ENCODE data around the gene TMX2. TPM values are rescaled to one million over a fixed set of nuclear protein-coding genes. Genes with fewer than 3 reads are reported as not detected.

The TMX2 gene
- total and polyA plus RNA-seq, 2 experiments from 2014 or later: 104 to 129 TPM

DNA sequence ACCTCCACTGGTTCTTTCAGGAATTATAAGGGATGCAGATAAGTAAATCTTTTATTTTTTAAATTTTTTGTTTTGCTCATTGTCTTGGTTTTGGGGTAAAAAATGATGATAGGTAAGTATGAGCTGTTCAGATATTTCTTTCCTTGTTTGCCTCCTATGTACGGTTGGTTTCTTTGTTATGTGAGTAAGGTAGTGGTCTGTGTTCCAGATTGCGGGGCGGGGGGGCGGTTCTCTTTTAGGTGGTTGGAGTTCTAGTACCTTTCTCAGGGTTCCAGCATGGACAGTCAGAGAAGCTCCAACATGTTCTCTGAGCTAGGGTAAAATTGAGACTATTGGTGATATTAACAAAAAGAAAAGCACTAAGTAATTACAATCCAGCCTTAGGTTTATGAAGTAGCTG, 51.6 kb downstream of the TMX2 start:
- peak overlapping the region; percentile 96 for H3K27ac ChIP-seq
- no peaks in the 10 kb centered on the region for H3K9me3 ChIP-seq (ENCODE audit: low read depth)
- H3K4me1 ChIP-seq (ENCODE audit: insufficient read depth): peaks cover 20% of the 10 kb centered on the region
- no peak for DNase-seq (ENCODE audit: low spot score)
- WGBS (ENCODE audit: low lambda C conversion rate, missing lambda C conversion rate): 18% methylated on average over 4 of the region's 4 CpGs
- H3K4me3 ChIP-seq: peak overlapping the region; percentile 58
- TF ChIP-seq EZH2phosphoT487 (IDR thresholded peaks at IDR 0.05; ENCODE audit: low read depth, severe bottlenecking, unreplicated experiment) (no peak), EZH2 (IDR thresholded peaks at IDR 0.05; ENCODE audit: borderline replicate concordance) (no peak)
- TF ChIP-seq, protein P1, sequence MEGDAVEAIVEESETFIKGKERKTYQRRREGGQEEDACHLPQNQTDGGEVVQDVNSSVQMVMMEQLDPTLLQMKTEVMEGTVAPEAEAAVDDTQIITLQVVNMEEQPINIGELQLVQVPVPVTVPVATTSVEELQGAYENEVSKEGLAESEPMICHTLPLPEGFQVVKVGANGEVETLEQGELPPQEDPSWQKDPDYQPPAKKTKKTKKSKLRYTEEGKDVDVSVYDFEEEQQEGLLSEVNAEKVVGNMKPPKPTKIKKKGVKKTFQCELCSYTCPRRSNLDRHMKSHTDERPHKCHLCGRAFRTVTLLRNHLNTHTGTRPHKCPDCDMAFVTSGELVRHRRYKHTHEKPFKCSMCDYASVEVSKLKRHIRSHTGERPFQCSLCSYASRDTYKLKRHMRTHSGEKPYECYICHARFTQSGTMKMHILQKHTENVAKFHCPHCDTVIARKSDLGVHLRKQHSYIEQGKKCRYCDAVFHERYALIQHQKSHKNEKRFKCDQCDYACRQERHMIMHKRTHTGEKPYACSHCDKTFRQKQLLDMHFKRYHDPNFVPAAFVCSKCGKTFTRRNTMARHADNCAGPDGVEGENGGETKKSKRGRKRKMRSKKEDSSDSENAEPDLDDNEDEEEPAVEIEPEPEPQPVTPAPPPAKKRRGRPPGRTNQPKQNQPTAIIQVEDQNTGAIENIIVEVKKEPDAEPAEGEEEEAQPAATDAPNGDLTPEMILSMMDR (IDR thresholded peaks at IDR 0.05; ENCODE audit: poor library complexity): no peak
- no peaks in the 10 kb centered on the region for H3K36me3 ChIP-seq (replicated peaks; ENCODE audit: insufficient read depth, low read depth)
- H2AFZ ChIP-seq: no peak overlapping the region
- H3K4me2 ChIP-seq: peak overlapping the region; percentile 83
- no peaks in the 10 kb centered on the region for H3K9me2 ChIP-seq (replicated peaks; ENCODE audit: insufficient read depth)
- H3K27me3 ChIP-seq: no peaks in the 10 kb centered on the region
- H3K79me2 ChIP-seq: peaks cover 74% of the 10 kb centered on the region
- H4K20me1 ChIP-seq (ENCODE audit: insufficient read depth, poor library complexity, severe bottlenecking): peaks cover 56% of the 10 kb centered on the region

DNA sequence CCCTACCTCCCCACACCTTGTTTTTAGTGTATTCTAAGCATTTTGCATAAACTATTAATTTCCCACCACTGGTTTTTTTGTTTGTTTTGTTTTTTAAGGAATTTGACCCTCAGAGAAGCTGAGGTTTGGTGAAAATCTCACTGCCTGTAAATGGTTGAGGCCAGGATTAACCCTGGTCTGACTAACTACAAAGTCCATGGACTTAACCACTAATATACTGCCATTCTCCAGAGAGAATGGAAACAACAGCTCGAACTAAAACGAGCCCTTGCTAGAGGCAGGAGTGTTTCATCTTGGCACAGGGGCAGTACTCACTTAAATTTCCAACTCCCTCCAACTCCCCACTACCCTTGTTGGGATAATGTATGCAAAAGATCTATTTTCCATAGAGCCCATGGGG, 52.2 kb downstream of the TMX2 start:
- Histone ChIP-seq H2AFZ (no peak overlapping the region), H3K9me3 (ENCODE audit: low read depth) (no peaks in the 10 kb centered on the region), H3K36me3 (replicated peaks; ENCODE audit: insufficient read depth, low read depth) (no peaks in the 10 kb centered on the region), H3K27ac (peak overlapping the region; percentile 96), H3K4me3 (peak overlapping the region; percentile 58), H4K20me1 (ENCODE audit: insufficient read depth, poor library complexity, severe bottlenecking) (peaks cover 61% of the 10 kb centered on the region), H3K9me2 (replicated peaks; ENCODE audit: insufficient read depth) (no peaks in the 10 kb centered on the region), H3K79me2 (peaks cover 79% of the 10 kb centered on the region), H3K4me1 (ENCODE audit: insufficient read depth) (peaks cover 20% of the 10 kb centered on the region), H3K4me2 (peak overlapping the region; percentile 83), H3K27me3 (no peaks in the 10 kb centered on the region)
- no peak for DNase-seq (ENCODE audit: low spot score)
- TF ChIP-seq EZH2 (IDR thresholded peaks at IDR 0.05; ENCODE audit: borderline replicate concordance): no peak
- TF ChIP-seq, protein P1 (IDR thresholded peaks at IDR 0.05; ENCODE audit: poor library complexity): no peak
- TF ChIP-seq EZH2phosphoT487 (IDR thresholded peaks at IDR 0.05; ENCODE audit: low read depth, severe bottlenecking, unreplicated experiment): no peak
- 7% methylated on average over 2 of the region's 2 CpGs for WGBS (ENCODE audit: low lambda C conversion rate, missing lambda C conversion rate)

DNA sequence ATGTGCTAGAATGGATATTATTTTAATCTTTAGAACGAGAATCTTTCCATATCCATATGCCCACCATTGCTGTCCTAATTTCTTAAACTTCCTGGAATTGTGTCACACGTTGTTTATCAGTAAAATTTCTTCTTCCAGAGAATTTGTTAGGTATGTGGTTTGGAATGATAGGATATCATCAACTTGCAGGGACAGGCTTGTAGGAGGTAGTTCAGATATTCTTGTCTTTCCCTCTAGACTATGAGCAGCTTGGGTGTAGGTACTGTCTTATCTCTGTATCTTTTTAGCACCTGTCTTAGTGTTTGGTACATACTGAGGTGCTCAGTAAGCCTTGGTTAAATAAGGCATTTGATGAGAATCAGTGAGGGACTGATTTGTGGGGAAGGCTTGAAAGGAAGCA, 52.6 kb downstream of the TMX2 start:
- H2AFZ ChIP-seq: no peak overlapping the region
- H3K4me1 ChIP-seq (ENCODE audit: insufficient read depth): peaks cover 20% of the 10 kb centered on the region
- peak overlapping the region; percentile 83 for H3K4me2 ChIP-seq
- H3K36me3 ChIP-seq (replicated peaks; ENCODE audit: insufficient read depth, low read depth): no peaks in the 10 kb centered on the region
- H3K9me2 ChIP-seq (replicated peaks; ENCODE audit: insufficient read depth): no peaks in the 10 kb centered on the region
- H3K79me2 ChIP-seq: peaks cover 83% of the 10 kb centered on the region
- no peak for DNase-seq (ENCODE audit: low spot score)
- H3K4me3 ChIP-seq: peak overlapping the region; percentile 58
- WGBS (ENCODE audit: low lambda C conversion rate, missing lambda C conversion rate): 37% methylated on average over 2 of the region's 2 CpGs
- peak overlapping the region; percentile 96 for H3K27ac ChIP-seq
- TF ChIP-seq EZH2phosphoT487 (IDR thresholded peaks at IDR 0.05; ENCODE audit: low read depth, severe bottlenecking, unreplicated experiment) (no peak), EZH2 (IDR thresholded peaks at IDR 0.05; ENCODE audit: borderline replicate concordance) (no peak)
- TF ChIP-seq, protein P1 (IDR thresholded peaks at IDR 0.05; ENCODE audit: poor library complexity): no peak
- H4K20me1 ChIP-seq (ENCODE audit: insufficient read depth, poor library complexity, severe bottlenecking): peaks cover 65% of the 10 kb centered on the region
- H3K27me3 ChIP-seq: no peaks in the 10 kb centered on the region
- H3K9me3 ChIP-seq (ENCODE audit: low read depth): no peaks in the 10 kb centered on the region

DNA sequence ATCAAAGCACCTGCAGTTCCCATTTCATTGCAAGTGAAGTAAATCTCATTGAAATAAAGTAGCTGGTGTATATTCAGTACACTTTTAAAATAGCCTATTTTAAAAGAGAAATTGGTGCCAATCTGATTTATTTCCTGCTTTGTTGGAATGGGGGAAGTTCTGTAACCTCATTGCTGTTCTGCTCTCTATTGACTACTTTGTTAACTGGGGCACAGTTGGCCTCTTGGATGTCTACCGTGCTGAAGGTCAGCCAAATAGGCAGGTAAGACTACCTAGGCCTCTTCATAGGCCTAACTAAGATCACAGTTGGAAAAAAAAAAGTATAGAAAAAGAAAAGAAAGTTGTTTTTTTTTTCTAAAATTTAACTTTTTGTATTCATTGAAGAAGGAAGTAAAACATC, 58.4 kb downstream of the TMX2 start:
- peaks cover 19% of the 10 kb centered on the region for H3K4me1 ChIP-seq (ENCODE audit: insufficient read depth)
- no peak overlapping the region for H2AFZ ChIP-seq
- H3K4me2 ChIP-seq: no peak overlapping the region
- no peaks in the 10 kb centered on the region for H3K9me3 ChIP-seq (ENCODE audit: low read depth)
- peaks cover 98% of the 10 kb centered on the region for H3K79me2 ChIP-seq
- peaks cover 95% of the 10 kb centered on the region for H4K20me1 ChIP-seq (ENCODE audit: insufficient read depth, poor library complexity, severe bottlenecking)
- no peak for DNase-seq (ENCODE audit: low spot score)
- 67% methylated on average over 1 of the region's 1 CpG for WGBS (ENCODE audit: low lambda C conversion rate, missing lambda C conversion rate)
- TF ChIP-seq EZH2phosphoT487 (IDR thresholded peaks at IDR 0.05; ENCODE audit: low read depth, severe bottlenecking, unreplicated experiment) (no peak), EZH2 (IDR thresholded peaks at IDR 0.05; ENCODE audit: borderline replicate concordance) (no peak)
- TF ChIP-seq, protein P1 (IDR thresholded peaks at IDR 0.05; ENCODE audit: poor library complexity): no peak
- H3K9me2 ChIP-seq (replicated peaks; ENCODE audit: insufficient read depth): no peaks in the 10 kb centered on the region
- H3K36me3 ChIP-seq (replicated peaks; ENCODE audit: insufficient read depth, low read depth): no peaks in the 10 kb centered on the region
- H3K27me3 ChIP-seq: no peaks in the 10 kb centered on the region
- no peak overlapping the region for H3K4me3 ChIP-seq
- H3K27ac ChIP-seq: peak overlapping the region; percentile 11

Data from hepatocyte (in vitro differentiated cells).